Measurements from ENCODE around the gene GPHN.

DNA sequence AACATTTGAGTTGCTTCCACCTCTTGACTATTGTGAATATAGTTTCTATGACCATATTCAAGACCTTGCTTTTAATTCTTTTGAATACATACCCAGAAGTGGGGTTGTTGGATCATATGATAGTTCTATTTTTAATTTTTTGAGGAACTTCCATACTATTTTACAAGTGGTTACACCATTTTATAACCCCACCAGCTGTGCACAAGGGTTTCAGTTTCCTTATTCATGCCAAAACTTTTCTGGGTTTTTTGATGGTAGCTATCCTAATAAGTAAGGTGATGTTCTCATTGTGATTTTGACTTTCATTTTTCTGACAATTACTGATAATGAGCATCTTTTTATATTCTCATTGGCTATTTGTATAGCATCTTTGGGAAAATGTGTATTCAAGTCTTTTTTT lies 571.9 kb downstream of the GPHN start:
- TF ChIP-seq, protein P1, sequence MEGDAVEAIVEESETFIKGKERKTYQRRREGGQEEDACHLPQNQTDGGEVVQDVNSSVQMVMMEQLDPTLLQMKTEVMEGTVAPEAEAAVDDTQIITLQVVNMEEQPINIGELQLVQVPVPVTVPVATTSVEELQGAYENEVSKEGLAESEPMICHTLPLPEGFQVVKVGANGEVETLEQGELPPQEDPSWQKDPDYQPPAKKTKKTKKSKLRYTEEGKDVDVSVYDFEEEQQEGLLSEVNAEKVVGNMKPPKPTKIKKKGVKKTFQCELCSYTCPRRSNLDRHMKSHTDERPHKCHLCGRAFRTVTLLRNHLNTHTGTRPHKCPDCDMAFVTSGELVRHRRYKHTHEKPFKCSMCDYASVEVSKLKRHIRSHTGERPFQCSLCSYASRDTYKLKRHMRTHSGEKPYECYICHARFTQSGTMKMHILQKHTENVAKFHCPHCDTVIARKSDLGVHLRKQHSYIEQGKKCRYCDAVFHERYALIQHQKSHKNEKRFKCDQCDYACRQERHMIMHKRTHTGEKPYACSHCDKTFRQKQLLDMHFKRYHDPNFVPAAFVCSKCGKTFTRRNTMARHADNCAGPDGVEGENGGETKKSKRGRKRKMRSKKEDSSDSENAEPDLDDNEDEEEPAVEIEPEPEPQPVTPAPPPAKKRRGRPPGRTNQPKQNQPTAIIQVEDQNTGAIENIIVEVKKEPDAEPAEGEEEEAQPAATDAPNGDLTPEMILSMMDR (IDR thresholded peaks at IDR 0.05), result no peak
- no peak for TF ChIP-seq POLR2A (IDR thresholded peaks at IDR 0.05)
